HG02870 (cell line): ENCODE measurements around the gene CTBP2.

ENCODE experiments used
- ATAC-seq: cut with Tn5 transposase; IDR thresholded peaks from one replicate; pipeline ENCODE4 v1.9.1; 2021; ENCODE audit warnings: mild to moderate bottlenecking, moderate library complexity; ENCODE audit not compliant: unreplicated experiment

CTBP2 gene

GRCh38 chr10:124990671-124991625 lies 169.4 kb downstream of the CTBP2 start:
- ATAC-seq, result no peak

- no peak for ATAC-seq
Measured at GRCh38 chr10:124989526-124989925, 170.8 kb downstream of the CTBP2 start.

- peak; percentile 61 for ATAC-seq
Measured at GRCh38 chr10:124988753-124989152, 171.6 kb downstream of the CTBP2 start.

- ATAC-seq, result no peak
Measured at GRCh38 chr10:124987788-124988187, 172.6 kb downstream of the CTBP2 start.

- no peak for ATAC-seq
Measured at GRCh38 chr10:124985162-124985561, 175.2 kb downstream of the CTBP2 start.

- no peak for ATAC-seq
Measured at GRCh38 chr10:124984376-124984775, 176.0 kb downstream of the CTBP2 start.

GRCh38 chr10:124983321-124983720 lies 177.0 kb downstream of the CTBP2 start:
- no peak for ATAC-seq

GRCh38 chr10:124978376-124978725 lies 182.0 kb downstream of the CTBP2 start:
- no peak for ATAC-seq

- no peak for ATAC-seq
Measured at GRCh38 chr10:124977648-124978375, 182.6 kb downstream of the CTBP2 start.

GRCh38 chr10:124977161-124977560 lies 183.2 kb downstream of the CTBP2 start:
- ATAC-seq, result no peak

- ATAC-seq, result peak; percentile 44
Measured at GRCh38 chr10:124975977-124976514, 184.3 kb downstream of the CTBP2 start.

- ATAC-seq, result no peak
Measured at GRCh38 chr10:124974131-124974530, 186.2 kb downstream of the CTBP2 start.

GRCh38 chr10:124972637-124973036 lies 187.7 kb downstream of the CTBP2 start:
- ATAC-seq, result no peak

GRCh38 chr10:124971276-124971675 lies 189.1 kb downstream of the CTBP2 start:
- peak; percentile 66 for ATAC-seq

- ATAC-seq, result no peak
Measured at GRCh38 chr10:124967255-124967654, 193.1 kb downstream of the CTBP2 start.

- ATAC-seq, result no peak
Measured at GRCh38 chr10:124966008-124966407, 194.4 kb downstream of the CTBP2 start.

- no peak for ATAC-seq
Measured at GRCh38 chr10:124963866-124964720, 196.3 kb downstream of the CTBP2 start.

- no peak for ATAC-seq
Measured at GRCh38 chr10:124962421-124962820, 197.9 kb downstream of the CTBP2 start.

- no peak for ATAC-seq
Measured at GRCh38 chr10:124961248-124961570, 199.2 kb downstream of the CTBP2 start.

- ATAC-seq, result no peak
Measured at GRCh38 chr10:124959564-124959963, 200.8 kb downstream of the CTBP2 start.

- ATAC-seq, result no peak
Measured at GRCh38 chr10:124957404-124957947, 202.9 kb downstream of the CTBP2 start.
